ENCODE data around the gene NEURL1.

DNA sequence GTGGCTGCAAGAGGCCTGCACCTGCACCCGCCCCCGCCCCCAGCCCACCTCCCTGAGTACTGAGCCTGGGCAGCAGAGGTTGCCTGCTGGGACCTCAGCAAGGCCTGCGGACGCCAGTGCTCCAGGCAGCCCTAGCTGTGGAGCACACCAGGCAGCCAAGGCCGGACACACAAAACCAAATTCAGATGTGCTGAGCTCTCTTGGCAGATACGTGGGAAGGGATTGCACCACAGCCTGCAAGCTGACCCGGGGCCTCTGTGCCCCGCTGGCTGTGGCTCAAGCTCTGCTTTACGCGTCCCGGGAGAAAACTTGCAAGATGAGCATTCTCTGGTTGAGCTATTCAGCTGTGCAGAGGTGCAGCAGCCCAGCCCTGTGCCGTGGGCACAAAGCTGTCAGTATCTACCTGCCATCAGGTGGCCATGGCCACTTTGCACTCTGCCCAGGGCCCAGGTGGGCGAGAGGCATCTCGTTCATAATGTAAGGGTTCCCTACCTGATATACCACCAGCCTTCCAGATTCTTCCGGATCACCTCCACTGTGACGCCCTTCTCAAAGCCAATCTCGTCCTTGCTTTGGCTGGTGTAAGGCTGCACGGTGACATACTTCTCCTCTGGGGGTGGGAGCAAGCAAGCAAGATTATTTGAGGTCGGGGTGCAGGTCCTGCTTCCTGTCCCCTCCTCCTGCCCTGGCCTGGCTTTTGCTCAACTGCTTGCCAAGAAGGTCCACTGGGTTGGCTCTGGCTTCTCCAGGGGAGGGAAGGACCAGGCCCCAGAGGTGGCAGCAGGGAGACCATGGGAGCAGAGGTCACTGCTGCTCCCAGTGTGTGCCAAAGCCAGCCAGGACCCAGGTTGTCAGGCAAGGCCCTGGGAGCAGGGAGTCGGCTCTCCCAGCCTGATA lies 123.4 kb downstream of the NEURL1 start:
- TF ChIP-seq CTCF (conservative IDR thresholded peaks at IDR 0.05) = no peak
- no peak for TF ChIP-seq EZH2 (IDR thresholded peaks at IDR 0.05; ENCODE audit: low read depth)
